OCI-LY7 (cell line): ENCODE data around the gene MICAL3.

ENCODE experiments used
- CTCF ChIP-seq: fragments of 200-600 bp; sonication (generic); conservative IDR thresholded peaks from 2 replicates; pipeline ENCODE4 v1.5.1; 2014; ENCODE audit warnings: mild to moderate bottlenecking, antibody characterized with exemption, low read length, moderate library complexity, mixed read lengths
- EZH2phosphoT487 ChIP-seq: fragments of 200-600 bp; sonication (generic); IDR thresholded peaks from 2 replicates; pipeline ENCODE4 v1.6.1; 2018; ENCODE audit warnings: low read depth, borderline replicate concordance, mild to moderate bottlenecking, mixed run types, antibody characterized with exemption, low read length, moderate library complexity, mixed read lengths

DNA sequence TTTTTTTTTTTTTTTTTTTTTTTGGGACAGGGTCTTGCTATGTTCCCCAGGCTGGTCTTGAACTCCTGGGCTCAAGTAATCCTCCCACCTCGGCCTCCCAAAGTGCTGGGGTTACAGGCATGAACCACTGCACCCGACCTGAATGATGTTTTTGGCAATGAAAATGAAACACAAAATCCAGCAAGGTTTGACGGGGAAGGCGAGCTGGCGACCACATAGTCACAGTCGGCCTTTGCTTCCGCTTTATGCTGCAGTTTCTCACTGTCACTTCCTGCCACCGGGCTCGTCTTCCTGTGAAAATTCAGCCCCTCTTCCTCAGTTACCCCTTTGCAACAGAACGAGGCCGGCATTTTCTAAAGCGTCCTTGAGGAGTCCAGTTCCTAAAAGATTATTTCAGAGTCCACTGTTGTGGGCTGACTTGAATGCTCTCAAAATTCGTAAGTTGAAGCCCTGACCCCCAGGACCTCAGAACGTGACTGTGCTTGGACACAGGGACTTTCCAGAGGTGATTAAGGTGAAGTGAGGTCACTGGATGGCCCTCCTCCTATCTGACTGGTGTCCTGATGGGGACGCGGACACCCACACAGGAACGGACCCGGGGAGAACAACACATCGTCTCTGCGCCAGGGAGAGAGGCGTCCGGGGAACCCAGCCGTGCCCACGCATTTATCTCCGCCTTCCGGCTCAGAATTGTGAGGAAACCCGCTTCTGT, 247.2 kb downstream of the MICAL3 start:
- TF ChIP-seq CTCF, result no peak
- TF ChIP-seq EZH2phosphoT487, result no peak
